Mononuclear cell (primary cell): Measurements from ENCODE around the gene NECTIN1. TPM values are rescaled to one million over a fixed set of nuclear protein-coding genes. Genes with fewer than 3 reads are reported as not detected.

Experiments
- H3K27me3 ChIP-seq: 2 replicates; pipeline ENCODE4 v1.6.0; 2011; ENCODE audit warnings: low read length, control low read depth; ENCODE audit not compliant: insufficient read depth
- H3K4me1 ChIP-seq: 2 replicates; pipeline ENCODE4 v1.5.1; 2011; ENCODE audit warnings: mild to moderate bottlenecking, low read length, control low read depth; ENCODE audit not compliant: insufficient read depth
- H3K4me3 ChIP-seq: 2 replicates; pipeline ENCODE4 v1.5.1; 2011; ENCODE audit warnings: mild to moderate bottlenecking, low read length, moderate library complexity
- H3K9me3 ChIP-seq: 2 replicates; pipeline ENCODE4 v1.5.1; 2011; ENCODE audit warnings: low read depth, mild to moderate bottlenecking, control low read depth, low read length
- total RNA-seq: library from RNA; depleted of rRNA; stranded (reverse); fragments of >200 nt; gene quantifications from one replicate; pipeline ENCODE4 v1.2.3, GENCODE V29; 2012

Gene NECTIN1
- total RNA-seq, 1 donor: 2.0 TPM

- H3K9me3 ChIP-seq: no peaks in the 10 kb centered on the region
- peaks cover 33% of the 10 kb centered on the region for H3K4me1 ChIP-seq
- H3K27me3 ChIP-seq: peaks cover 16% of the 10 kb centered on the region
- H3K4me3 ChIP-seq: peak overlapping the region; percentile 61
Observed at GRCh38 chr11:119728211-119728626, 781 bp downstream of the NECTIN1 start.

GRCh38 chr11:119727523-119728151 is 1.4 kb downstream of the NECTIN1 start:
- peaks cover 14% of the 10 kb centered on the region for H3K27me3 ChIP-seq
- peak overlapping the region; percentile 61 for H3K4me3 ChIP-seq
- peaks cover 33% of the 10 kb centered on the region for H3K4me1 ChIP-seq
- H3K9me3 ChIP-seq: no peaks in the 10 kb centered on the region

GRCh38 chr11:119726585-119727522 is 2.1 kb downstream of the NECTIN1 start:
- Histone ChIP-seq H3K9me3 (no peaks in the 10 kb centered on the region), H3K4me3 (peak overlapping the region; percentile 61), H3K27me3 (peaks cover 14% of the 10 kb centered on the region), H3K4me1 (peaks cover 33% of the 10 kb centered on the region)

- Histone ChIP-seq H3K4me1 (peaks cover 33% of the 10 kb centered on the region), H3K4me3 (no peak overlapping the region), H3K27me3 (peaks cover 14% of the 10 kb centered on the region), H3K9me3 (no peaks in the 10 kb centered on the region)
Observed at GRCh38 chr11:119726150-119726553, 2.8 kb downstream of the NECTIN1 start.

- peaks cover 29% of the 10 kb centered on the region for H3K4me1 ChIP-seq
Observed at GRCh38 chr11:119724956-119725355, 4.0 kb downstream of the NECTIN1 start.

GRCh38 chr11:119723952-119724325 is 5.1 kb downstream of the NECTIN1 start:
- Histone ChIP-seq H3K27me3 (peaks cover 11% of the 10 kb centered on the region), H3K4me1 (peaks cover 24% of the 10 kb centered on the region), H3K9me3 (no peaks in the 10 kb centered on the region), H3K4me3 (no peak overlapping the region)

More at GRCh38 chr11:119724956-119725355, 4.0 kb downstream of the NECTIN1 start:
- Histone ChIP-seq H3K9me3 (no peaks in the 10 kb centered on the region), H3K4me3 (no peak overlapping the region), H3K27me3 (peaks cover 11% of the 10 kb centered on the region)

GRCh38 chr11:119723243-119723951 is 5.6 kb downstream of the NECTIN1 start:
- H3K9me3 ChIP-seq: no peaks in the 10 kb centered on the region
- peaks cover 11% of the 10 kb centered on the region for H3K27me3 ChIP-seq
- H3K4me3 ChIP-seq: no peak overlapping the region
- peaks cover 24% of the 10 kb centered on the region for H3K4me1 ChIP-seq

- H3K4me1 ChIP-seq: peaks cover 13% of the 10 kb centered on the region
- H3K27me3 ChIP-seq: peaks cover 8% of the 10 kb centered on the region
- H3K9me3 ChIP-seq: no peaks in the 10 kb centered on the region
- no peak overlapping the region for H3K4me3 ChIP-seq
Observed at GRCh38 chr11:119722281-119722794, 6.7 kb downstream of the NECTIN1 start.

GRCh38 chr11:119721129-119722120 is 7.6 kb downstream of the NECTIN1 start:
- Histone ChIP-seq H3K27me3 (no peaks in the 10 kb centered on the region), H3K4me3 (no peak overlapping the region), H3K4me1 (peaks cover 4% of the 10 kb centered on the region), H3K9me3 (no peaks in the 10 kb centered on the region)

- Histone ChIP-seq H3K27me3 (no peaks in the 10 kb centered on the region), H3K4me1 (no peaks in the 10 kb centered on the region), H3K4me3 (no peak overlapping the region), H3K9me3 (no peaks in the 10 kb centered on the region)
Observed at GRCh38 chr11:119720311-119720913, 8.6 kb downstream of the NECTIN1 start.

GRCh38 chr11:119717839-119718534 is 11.0 kb downstream of the NECTIN1 start:
- Histone ChIP-seq H3K27me3 (no peaks in the 10 kb centered on the region), H3K4me1 (peaks cover 12% of the 10 kb centered on the region), H3K9me3 (no peaks in the 10 kb centered on the region), H3K4me3 (no peak overlapping the region)

- H3K9me3 ChIP-seq: no peaks in the 10 kb centered on the region
- no peak overlapping the region for H3K4me3 ChIP-seq
- peaks cover 24% of the 10 kb centered on the region for H3K4me1 ChIP-seq
- H3K27me3 ChIP-seq: no peaks in the 10 kb centered on the region
Observed at GRCh38 chr11:119716582-119717498, 12.2 kb downstream of the NECTIN1 start.
